Karpas-422 (cell line): Measurements from ENCODE around the gene KCTD11. TPM values are rescaled to one million over a fixed set of nuclear protein-coding genes. Genes with fewer than 3 reads are reported as not detected.

ENCODE experiments used
- DNase-seq: peaks from one replicate; pipeline ENCODE4 v3.0.0-alpha.2; 2015
- H2AFZ ChIP-seq: fragments of 200-600 bp; sonication (generic); 2 replicates; pipeline ENCODE4 v1.6.1; 2014; ENCODE audit warnings: antibody characterized with exemption, low read length, mixed read lengths
- H3K27ac ChIP-seq: fragments of 200-600 bp; sonication (generic); 2 replicates; pipeline ENCODE4 v1.5.1; 2014; ENCODE audit warnings: mild to moderate bottlenecking, low read length, moderate library complexity
- H3K27me3 ChIP-seq: fragments of 200-600 bp; sonication (generic); 2 replicates; pipeline ENCODE4 v1.6.1; 2014; ENCODE audit warnings: low read length, mixed read lengths
- H3K36me3 ChIP-seq: fragments of 200-600 bp; sonication (generic); 2 replicates; pipeline ENCODE4 v1.6.1; 2014; ENCODE audit warnings: low read length, mixed read lengths; ENCODE audit not compliant: insufficient read depth
- H3K4me1 ChIP-seq: fragments of 200-600 bp; sonication (generic); 2 replicates; pipeline ENCODE4 v1.6.1; 2014; ENCODE audit warnings: mild to moderate bottlenecking, low read length, mixed read lengths
- H3K4me2 ChIP-seq: fragments of 200-600 bp; sonication (generic); 2 replicates; pipeline ENCODE4 v1.6.1; 2014; ENCODE audit warnings: low read length, low read depth, mild to moderate bottlenecking; ENCODE audit not compliant: poor library complexity, severe bottlenecking
- H3K4me3 ChIP-seq: fragments of 200-600 bp; sonication (generic); 2 replicates; pipeline ENCODE4 v1.5.1; 2014; ENCODE audit warnings: mild to moderate bottlenecking, antibody characterized with exemption, low read length, mixed read lengths
- H3K79me2 ChIP-seq: fragments of 200-600 bp; sonication (generic); 2 replicates; pipeline ENCODE4 v1.6.1; 2014; ENCODE audit warnings: mild to moderate bottlenecking, low read length, mixed read lengths
- H3K9ac ChIP-seq: fragments of 200-600 bp; sonication (generic); 2 replicates; pipeline ENCODE4 v1.6.0; 2014; ENCODE audit warnings: low read length
- H3K9me2 ChIP-seq: fragments of 200-600 bp; sonication (generic), shearing (Covaris generic); replicated peaks from 2 replicates; pipeline ENCODE4 v1.6.0; 2014; ENCODE audit warnings: mild to moderate bottlenecking, low read length, moderate library complexity; ENCODE audit not compliant: insufficient read depth
- H3K9me3 ChIP-seq: fragments of 300-700, 200-600 bp; sonication (generic); 2 replicates; pipeline ENCODE4 v1.6.1; 2014; ENCODE audit warnings: low read length, mixed read lengths
- H4K20me1 ChIP-seq: fragments of 200-600 bp; sonication (generic); 2 replicates; pipeline ENCODE4 v1.6.1; 2014; ENCODE audit warnings: mild to moderate bottlenecking, antibody characterized with exemption, low read length, low read depth; ENCODE audit not compliant: insufficient read depth
- total RNA-seq: library from RNA; depleted of rRNA; stranded (reverse); fragments of >200 nt; shearing (Covaris generic); gene quantifications from 2 replicates; pipeline ENCODE4 v1.2.3, GENCODE V29; 2014; ENCODE audit warnings: low replicate concordance

KCTD11 gene
- total RNA-seq, 1 experiment from 2014 or later, result 5.1 TPM

DNA sequence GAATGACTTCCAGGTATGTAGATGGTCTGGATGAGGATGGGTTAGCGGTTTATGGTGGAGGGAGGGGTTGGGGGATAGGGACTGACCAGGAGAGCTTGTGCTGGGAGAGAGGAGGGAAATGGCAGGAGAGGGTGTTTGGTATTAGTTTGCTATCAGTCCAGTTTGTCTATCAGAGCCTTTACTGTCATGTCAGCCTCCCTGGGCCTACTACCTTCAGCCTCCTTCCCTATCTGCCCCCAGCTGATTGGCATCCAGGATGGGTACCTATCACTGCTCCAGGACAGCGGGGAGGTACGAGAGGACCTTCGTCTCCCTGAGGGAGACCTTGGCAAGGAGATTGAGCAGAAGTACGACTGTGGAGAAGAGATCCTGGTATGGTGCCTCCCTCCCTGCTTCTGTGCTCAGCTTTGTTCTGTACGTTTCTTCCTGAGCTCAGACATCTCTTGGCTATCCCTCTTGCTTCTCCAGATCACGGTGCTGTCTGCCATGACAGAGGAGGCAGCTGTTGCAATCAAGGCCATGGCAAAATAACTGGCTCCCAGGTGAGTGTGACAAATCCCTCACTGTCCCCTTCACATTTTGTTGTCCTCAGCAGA lies 40.8 kb upstream of the KCTD11 start:
- no peaks in the 10 kb centered on the region for H3K9me3 ChIP-seq
- H3K36me3 ChIP-seq, result peaks cover 47% of the 10 kb centered on the region
- peak overlapping the region; percentile 85 for H3K4me2 ChIP-seq
- H3K79me2 ChIP-seq, result peaks cover 36% of the 10 kb centered on the region
- H3K27ac ChIP-seq, result no peak overlapping the region; the same call in 1 of the 2 replicates
- no peak for DNase-seq
- H4K20me1 ChIP-seq, result peaks cover 46% of the 10 kb centered on the region
- no peak overlapping the region for H2AFZ ChIP-seq
- H3K4me1 ChIP-seq, result peaks cover 64% of the 10 kb centered on the region
- no peaks in the 10 kb centered on the region for H3K9me2 ChIP-seq
- no peak overlapping the region for H3K4me3 ChIP-seq
- no peaks in the 10 kb centered on the region for H3K27me3 ChIP-seq
- H3K9ac ChIP-seq, result peak overlapping the region; percentile 22; the same call in 1 of the 2 replicates

DNA sequence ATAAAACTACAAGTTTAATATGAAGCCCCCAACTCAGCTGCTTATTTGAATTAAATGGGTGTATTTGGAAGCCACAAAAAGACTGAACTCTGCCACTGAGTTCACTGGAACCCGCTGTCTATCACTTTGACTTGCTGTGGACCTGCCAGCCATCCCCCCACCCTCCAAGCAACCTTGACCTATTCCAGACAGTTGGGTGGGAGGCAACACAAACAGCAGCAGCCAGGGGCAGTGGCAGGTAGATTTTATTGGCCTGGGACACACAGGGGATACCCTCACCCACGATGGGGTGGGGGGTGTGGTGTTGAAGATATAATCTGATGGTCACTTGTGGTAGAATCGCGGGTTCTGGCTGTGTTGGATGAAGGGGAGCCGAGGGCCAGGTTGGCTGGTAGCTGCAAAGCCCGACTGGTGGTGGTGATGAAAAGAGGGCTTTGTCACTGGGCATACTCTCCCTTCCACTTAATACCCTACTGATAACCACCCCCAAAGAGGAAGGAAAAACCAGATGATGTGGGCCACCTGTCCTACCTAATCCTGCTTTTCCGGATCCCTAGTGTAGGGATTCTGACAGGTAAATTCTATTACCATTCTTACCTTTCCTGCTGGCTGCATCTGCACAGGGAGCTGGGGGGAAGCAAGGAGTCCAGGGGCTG lies 39.4 kb upstream of the KCTD11 start:
- no peak overlapping the region for H3K27ac ChIP-seq
- no peak overlapping the region for H2AFZ ChIP-seq
- H3K4me1 ChIP-seq, result peaks cover 63% of the 10 kb centered on the region
- DNase-seq, result peak; percentile 57
- no peaks in the 10 kb centered on the region for H3K27me3 ChIP-seq
- peak overlapping the region; percentile 89; the same call in 1 of the 2 replicates for H3K4me3 ChIP-seq
- no peaks in the 10 kb centered on the region for H3K9me2 ChIP-seq
- H3K9ac ChIP-seq, result peak overlapping the region; percentile 78
- H3K79me2 ChIP-seq, result peaks cover 34% of the 10 kb centered on the region
- peaks cover 48% of the 10 kb centered on the region for H3K36me3 ChIP-seq
- H3K9me3 ChIP-seq, result no peaks in the 10 kb centered on the region
- peak overlapping the region; percentile 83 for H3K4me2 ChIP-seq
- H4K20me1 ChIP-seq, result peaks cover 46% of the 10 kb centered on the region

DNA sequence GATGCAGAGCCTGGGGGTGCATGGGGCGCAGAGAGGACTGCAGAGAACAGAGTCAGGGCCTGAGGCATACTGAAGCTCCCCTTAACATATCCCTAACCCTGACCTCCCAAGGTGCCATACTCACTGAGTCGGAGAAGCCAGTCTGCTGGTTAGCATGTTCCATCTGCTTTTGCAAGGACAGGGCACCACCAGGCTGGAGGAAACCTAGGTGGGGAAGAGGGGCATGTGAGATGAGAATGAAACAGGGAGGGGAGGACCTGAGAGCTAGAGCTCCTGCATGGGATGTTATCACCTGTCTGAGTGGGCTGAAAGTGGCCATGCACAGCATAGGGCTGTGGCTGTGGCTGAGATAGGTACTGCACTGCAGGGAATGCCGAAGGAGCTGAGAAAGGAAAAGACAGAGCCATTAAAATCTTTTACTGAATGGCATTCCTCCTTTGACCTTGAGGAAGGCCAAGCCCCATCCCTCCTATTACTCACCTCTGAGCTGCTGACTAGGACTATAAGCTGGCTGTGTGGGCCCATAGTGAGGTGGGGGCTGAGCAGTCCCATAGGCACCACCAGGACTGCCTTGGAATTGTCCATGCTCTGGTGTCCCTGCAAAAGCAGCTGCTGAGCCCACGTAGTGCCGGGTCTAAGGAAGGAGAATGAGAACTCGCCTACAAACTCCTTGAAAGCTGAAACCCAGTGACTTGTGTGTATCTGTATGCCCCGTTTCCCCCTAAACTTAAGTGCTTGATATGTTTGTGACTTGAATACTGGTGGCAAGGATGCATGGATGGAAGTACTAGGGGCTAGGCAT lies 38.7 kb upstream of the KCTD11 start:
- Histone ChIP-seq H3K9me3 (no peaks in the 10 kb centered on the region), H4K20me1 (peaks cover 45% of the 10 kb centered on the region), H3K9me2 (no peaks in the 10 kb centered on the region), H3K4me3 (peak overlapping the region; percentile 89), H3K79me2 (peaks cover 27% of the 10 kb centered on the region), H3K4me2 (peak overlapping the region; percentile 83), H2AFZ (no peak overlapping the region), H3K36me3 (peaks cover 52% of the 10 kb centered on the region), H3K27me3 (no peaks in the 10 kb centered on the region), H3K4me1 (peaks cover 63% of the 10 kb centered on the region), H3K27ac (peak overlapping the region; percentile 63; the same call in 1 of the 2 replicates), H3K9ac (peak overlapping the region; percentile 78)
- DNase-seq, result peak; percentile 74

DNA sequence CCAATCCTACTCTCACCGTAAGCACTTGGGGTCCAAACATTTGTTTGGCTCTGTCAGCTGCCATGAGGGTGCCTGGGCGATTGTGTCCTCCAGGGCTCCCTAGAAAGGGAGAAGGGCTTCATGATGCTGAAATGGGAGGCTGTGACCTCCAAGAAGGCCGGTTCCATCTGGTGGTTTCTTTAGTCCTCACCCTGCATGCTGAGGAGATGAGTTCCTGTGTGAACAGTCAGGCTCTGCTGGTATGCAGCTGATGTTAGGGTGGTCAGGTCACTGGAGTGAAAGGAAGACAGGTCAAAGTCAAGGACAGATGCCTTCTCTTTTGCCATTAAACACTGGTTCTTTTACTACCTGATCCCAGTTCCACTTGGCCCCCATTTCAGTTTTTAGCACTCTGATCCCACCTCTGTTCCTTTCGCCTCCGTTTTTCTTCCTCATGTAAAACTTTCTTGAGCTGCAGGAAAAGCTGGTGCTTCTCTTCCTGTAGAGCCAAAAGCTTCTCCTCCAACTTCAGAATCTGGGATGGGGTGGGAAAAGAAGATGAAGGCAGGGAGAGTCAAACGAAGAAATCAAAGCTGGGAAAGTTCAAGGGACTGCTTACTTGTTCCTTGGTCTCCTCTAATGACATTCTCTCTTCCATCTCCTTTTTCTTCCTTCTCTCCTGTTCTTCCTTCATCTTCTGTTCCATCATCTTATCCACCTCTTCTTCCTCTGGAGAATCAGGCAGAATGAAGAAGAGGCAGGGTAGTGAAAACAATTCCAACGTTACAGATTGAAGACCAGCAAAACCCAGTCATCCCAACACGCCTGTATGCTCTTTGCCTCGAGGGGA lies 37.9 kb upstream of the KCTD11 start:
- peaks cover 57% of the 10 kb centered on the region for H3K4me1 ChIP-seq
- H3K36me3 ChIP-seq, result peaks cover 43% of the 10 kb centered on the region
- H4K20me1 ChIP-seq, result peaks cover 37% of the 10 kb centered on the region
- H3K27ac ChIP-seq, result peak overlapping the region; percentile 63
- peak overlapping the region; percentile 78 for H3K9ac ChIP-seq
- no peaks in the 10 kb centered on the region for H3K9me3 ChIP-seq
- H3K4me2 ChIP-seq, result peak overlapping the region; percentile 83
- no peak overlapping the region for H2AFZ ChIP-seq
- H3K79me2 ChIP-seq, result peaks cover 19% of the 10 kb centered on the region
- peak; percentile 74 for DNase-seq
- peak overlapping the region; percentile 89 for H3K4me3 ChIP-seq
- no peaks in the 10 kb centered on the region for H3K27me3 ChIP-seq
- H3K9me2 ChIP-seq, result no peaks in the 10 kb centered on the region

DNA sequence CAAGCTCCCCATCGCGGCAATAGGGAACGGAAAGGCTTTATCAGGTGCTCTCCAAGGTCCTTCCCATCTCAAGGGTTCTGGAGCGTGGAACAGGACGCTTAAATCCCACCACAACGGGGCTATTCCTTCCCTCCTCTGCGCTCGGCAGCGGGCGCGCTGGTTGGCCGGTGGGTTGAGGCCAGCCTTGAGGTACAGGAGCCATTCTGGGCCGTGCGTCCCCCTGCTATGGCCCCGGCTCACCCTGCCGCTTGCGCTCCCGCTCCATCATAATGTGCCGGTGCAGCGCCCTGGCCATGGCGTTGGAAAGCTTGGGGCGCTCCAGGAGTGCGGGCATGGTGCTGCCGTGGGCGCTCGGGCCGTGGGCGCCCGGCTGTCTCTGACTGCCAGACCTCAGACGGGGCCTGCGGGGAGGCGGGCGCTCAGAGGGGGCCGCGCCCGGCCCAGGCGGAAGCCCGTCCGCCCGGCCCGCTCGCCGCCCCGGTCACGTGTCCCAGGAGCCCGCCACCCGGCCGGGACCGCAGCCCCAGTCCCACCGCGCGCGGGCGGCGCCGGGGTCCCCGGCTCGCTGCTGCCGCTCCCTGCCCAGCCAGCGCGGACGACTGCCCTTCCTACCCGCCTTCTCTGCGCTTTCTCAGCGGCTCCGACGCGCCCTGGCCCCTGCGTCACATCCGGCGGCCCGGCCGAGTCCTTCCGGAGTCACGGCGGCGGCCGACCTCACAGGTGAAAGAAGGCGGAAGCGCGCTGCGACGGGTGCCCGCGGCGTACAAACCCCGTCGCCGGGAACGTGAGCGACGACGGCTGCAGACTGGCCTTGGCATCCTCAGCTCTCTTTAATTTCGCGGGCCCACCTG lies 37.0 kb upstream of the KCTD11 start, which contains the start of gene GPS2:
GPS2 (minus strand) TSS at position 642 of the 851 bp plus-strand sequence; CDS start at position 334, 308 bp downstream.
- no peak within 1 kb of the TSS for H2AFZ ChIP-seq
- H3K9ac ChIP-seq, result peak within 1 kb of the TSS; percentile 78
- H4K20me1 ChIP-seq, result peaks cover 28% of the 10 kb centered on the region
- H3K4me3 ChIP-seq, result peak within 1 kb of the TSS; percentile 89
- DNase-seq, result peak; percentile 96
- no peaks in the 10 kb centered on the region for H3K9me2 ChIP-seq
- peaks cover 10% of the 10 kb centered on the region for H3K79me2 ChIP-seq
- H3K36me3 ChIP-seq, result peaks cover 35% of the 10 kb centered on the region
- H3K4me1 ChIP-seq, result peaks cover 49% of the 10 kb centered on the region
- no peaks in the 10 kb centered on the region for H3K9me3 ChIP-seq
- no peaks in the 10 kb centered on the region for H3K27me3 ChIP-seq
- H3K27ac ChIP-seq, result peak within 1 kb of the TSS; percentile 63
- H3K4me2 ChIP-seq, result peak within 1 kb of the TSS; percentile 83

DNA sequence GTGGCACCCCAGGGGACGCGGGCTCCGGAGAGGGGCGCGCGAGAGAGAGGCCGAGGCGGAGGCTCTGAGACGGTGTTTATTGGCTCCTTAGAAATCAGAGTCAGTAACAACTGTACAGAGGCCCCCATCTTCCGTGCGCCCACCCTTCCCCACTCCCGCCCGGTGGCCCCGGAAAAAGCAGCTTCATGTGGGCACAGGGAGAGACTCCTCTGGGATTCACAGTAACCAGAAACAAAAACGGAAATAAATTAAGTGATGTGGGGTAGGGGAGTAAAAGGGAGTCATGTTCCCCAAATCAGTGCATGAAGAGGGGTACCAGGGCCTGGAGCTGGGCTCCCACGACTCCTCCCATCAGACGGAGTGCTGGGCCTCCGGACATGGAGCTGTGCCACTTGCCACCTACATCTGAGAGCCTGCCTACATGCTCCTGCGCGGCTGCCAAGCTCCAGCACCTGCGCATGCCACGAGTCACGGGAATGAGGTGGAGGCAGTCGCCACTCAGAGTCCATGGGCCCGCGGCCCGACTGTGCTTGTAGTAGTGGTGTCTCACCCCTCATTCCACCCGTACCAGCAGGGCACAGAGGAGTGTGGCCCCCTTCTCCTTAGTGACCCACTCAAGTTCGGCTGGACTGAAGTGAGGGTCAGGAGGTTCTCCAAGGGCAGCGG lies 36.3 kb upstream of the KCTD11 start:
- H3K9ac ChIP-seq, result peak overlapping the region; percentile 78
- H3K9me2 ChIP-seq, result no peaks in the 10 kb centered on the region
- no peaks in the 10 kb centered on the region for H3K9me3 ChIP-seq
- peaks cover 30% of the 10 kb centered on the region for H3K36me3 ChIP-seq
- H2AFZ ChIP-seq, result no peak overlapping the region
- H3K4me3 ChIP-seq, result peak overlapping the region; percentile 89
- peaks cover 3% of the 10 kb centered on the region for H3K79me2 ChIP-seq
- peak overlapping the region; percentile 63 for H3K27ac ChIP-seq
- H3K4me1 ChIP-seq, result peaks cover 41% of the 10 kb centered on the region
- H3K4me2 ChIP-seq, result peak overlapping the region; percentile 83
- no peaks in the 10 kb centered on the region for H3K27me3 ChIP-seq
- no peak for DNase-seq
- peaks cover 21% of the 10 kb centered on the region for H4K20me1 ChIP-seq
